Stimulated activated CD4-positive, alpha-beta T cell treated with anti-CD3 and anti-CD28 coated beads, Interleukin-4, amount 100 ng/mL, for 48 hours (primary cell): ENCODE measurements around the gene CLEC4F.
"Not testable (repeated sequence)": the region's sequence is repeated elsewhere in the genome, so short reads cannot be mapped to it uniquely, and the experiment has no call there.

ENCODE experiments used
- DNase-seq, 2 donors: peaks; one replicate each; pipeline ENCODE4 v3.0.0-alpha.2; 2020; ENCODE audit warnings: low read depth in 2 of 2

Gene CLEC4F

GRCh38 chr2:70827388-70827787, 7.0 kb upstream of the CLEC4F start:
- DNase-seq, result no peak

GRCh38 chr2:70826696-70827350, 6.4 kb upstream of the CLEC4F start:
- no peak for DNase-seq

GRCh38 chr2:70823249-70823648, 2.9 kb upstream of the CLEC4F start:
- DNase-seq, result no peak

- no peak for DNase-seq
These were observed 2.4 kb upstream of the CLEC4F start for GRCh38 chr2:70822843-70823242.

- no peak for DNase-seq
These were observed 3.0 kb downstream of the CLEC4F start for GRCh38 chr2:70817284-70817954.

- DNase-seq, result no peak
These were observed 3.7 kb downstream of the CLEC4F start for GRCh38 chr2:70816726-70817125.

- no peak for DNase-seq
These were observed 11.1 kb downstream of the CLEC4F start for GRCh38 chr2:70808983-70809958.

- DNase-seq, result no peak
These were observed 12.6 kb downstream of the CLEC4F start for GRCh38 chr2:70807828-70808118.

GRCh38 chr2:70807102-70807827, 13.1 kb downstream of the CLEC4F start:
- no peak for DNase-seq

GRCh38 chr2:70806620-70807019, 13.8 kb downstream of the CLEC4F start:
- no peak for DNase-seq

GRCh38 chr2:70806013-70806412, 14.4 kb downstream of the CLEC4F start:
- no peak for DNase-seq

- DNase-seq, result no peak
These were observed 18.7 kb downstream of the CLEC4F start for GRCh38 chr2:70801607-70802263.

GRCh38 chr2:70799706-70800105, 20.7 kb downstream of the CLEC4F start:
- no peak for DNase-seq

GRCh38 chr2:70797996-70798395, 22.4 kb downstream of the CLEC4F start:
- DNase-seq, result not testable (repeated sequence)

- DNase-seq, result no peak
These were observed 22.9 kb downstream of the CLEC4F start for GRCh38 chr2:70797506-70797905.

GRCh38 chr2:70796262-70796661, 24.1 kb downstream of the CLEC4F start:
- DNase-seq, result no peak

GRCh38 chr2:70795164-70795995, 25.0 kb downstream of the CLEC4F start:
- no peak for DNase-seq

GRCh38 chr2:70793450-70793849, 26.9 kb downstream of the CLEC4F start:
- DNase-seq, result no peak

GRCh38 chr2:70790136-70790828, 30.1 kb downstream of the CLEC4F start, which contains the start of gene FIGLA:
FIGLA (minus strand) TSS chr2:70790643; CDS start chr2:70790638, 5 bp downstream.
- DNase-seq, result no peak
